Measurements from ENCODE around the gene NAT16. TPM values are rescaled to one million over a fixed set of nuclear protein-coding genes. Genes with fewer than 3 reads are reported as not detected.

NAT16 gene
- total and polyA plus RNA-seq, 9 of the 15 experiments (the other 6 are each of a cell fraction or from before 2014, with no cell fraction given): 0.04 TPM; not detected in 8

DNA sequence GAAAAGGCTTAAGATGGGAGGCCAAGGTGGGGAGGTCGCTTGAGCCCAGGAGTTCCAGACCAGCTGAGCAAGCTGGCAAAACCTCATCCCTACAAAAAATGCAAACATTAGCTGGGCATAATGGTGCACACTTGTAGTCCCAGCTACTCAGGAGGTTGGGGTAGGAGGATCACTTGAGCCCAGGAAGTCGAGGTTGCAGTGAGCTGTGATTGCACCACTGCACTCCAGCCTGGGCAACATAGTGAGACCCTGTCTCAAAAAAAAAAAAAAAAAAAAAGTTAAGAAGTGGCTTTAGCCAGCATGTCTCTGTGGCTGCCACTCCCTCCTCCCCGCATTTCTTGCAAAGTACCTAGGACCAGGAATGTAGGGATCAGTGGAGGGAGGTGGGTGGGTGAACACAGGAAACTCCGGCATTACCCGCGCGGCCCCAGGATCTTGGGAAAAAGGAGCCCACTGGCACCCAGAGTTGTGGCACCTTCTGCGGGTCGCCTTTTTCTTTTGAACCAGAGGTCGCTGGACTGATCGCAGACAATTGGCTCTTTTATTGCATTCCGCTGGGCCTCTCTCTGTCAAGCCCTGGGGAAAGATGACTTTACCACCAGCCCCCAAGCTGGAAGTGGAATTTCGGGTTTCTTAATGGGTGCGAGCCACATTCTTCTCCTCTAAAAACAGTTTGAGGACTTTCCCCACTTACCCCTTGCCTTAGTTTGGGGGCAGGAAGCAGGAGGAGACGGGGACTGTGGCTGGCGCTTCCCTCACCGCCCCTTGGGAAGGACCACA lies 18.2 kb downstream of the NAT16 start:
- ATAC-seq (no peak), DNase-seq (ENCODE audit: extremely low read depth in 1 of 4, low spot score in 3 of 4) (no peak), FAIRE-seq (peak; percentile 46)
- Histone ChIP-seq H3K4me2 (ENCODE audit: insufficient read depth, low read length) (no peak overlapping the region), H3K27ac (ENCODE audit: extremely low read depth, low read depth, low read length) (no peak overlapping the region), H3K27me3 (ENCODE audit: control insufficient read depth in 2 of 2, insufficient read depth in 2 of 2, low read length in 2 of 2) (peaks cover 3 to 15% of the 10 kb centered on the region in 2 experiments; a peak in 2 of 5 replicates), H3K9me3 (replicated peaks; ENCODE audit: control insufficient read depth, insufficient read depth, low read depth, low read length) (no peaks in the 10 kb centered on the region), H3K9me1 (ENCODE audit: control insufficient read depth, insufficient read depth, low read length) (no peaks in the 10 kb centered on the region), H3K79me2 (ENCODE audit: control insufficient read depth, insufficient read depth, low read length) (no peaks in the 10 kb centered on the region), H3K9ac (ENCODE audit: insufficient read depth in 1 of 2, low read depth in 2 of 2, low read length in 2 of 2) (no peak overlapping the region; a peak in 1 of 4 replicates), H3K4me1 (replicated peaks in 1 of 2; ENCODE audit: control insufficient read depth in 2 of 2, insufficient read depth in 2 of 2, low read length in 2 of 2) (peaks cover 23 to 60% of the 10 kb centered on the region in 2 experiments), H4K20me1 (replicated peaks; ENCODE audit: control insufficient read depth, insufficient read depth, low read length) (peaks cover 12% of the 10 kb centered on the region), H3K4me3 (no peak overlapping the region), H2AFZ (ENCODE audit: low read depth, low read length) (no peak overlapping the region), H3K36me3 (ENCODE audit: control insufficient read depth, insufficient read depth, low read length) (peaks cover 38% of the 10 kb centered on the region; the same call in 2 of the 3 replicates)
- in situ Hi-C loops (cut with MboI) (no loop called here), intact Hi-C loops (cut with micrococcal nuclease) (no loop called here)
- WGBS (ENCODE audit: insufficient coverage, low coverage, missing lambda C conversion rate): 81% methylated on average over 16 of the region's 17 CpGs
- CTCF ChIA-PET (ENCODE audit: low intra/inter-chr PET ratio): no interaction called here
- POLR2A ChIA-PET: interaction anchor here (0.5 kb wide), 1 partner anchor 9 kb away, joined by 3 read pairs; no protein-coding TSS in a partner anchor
- BruUV-seq (replicated peaks): no TSS peak
- TF ChIP-seq TSC22D4 (tag; IDR thresholded peaks at IDR 0.05) (no peak), ZNF57 (CRISPR knock-in tag; IDR thresholded peaks at IDR 0.05) (no peak), ZNF121 (CRISPR knock-in tag; conservative IDR thresholded peaks at IDR 0.05) (peak; percentile 95)

DNA sequence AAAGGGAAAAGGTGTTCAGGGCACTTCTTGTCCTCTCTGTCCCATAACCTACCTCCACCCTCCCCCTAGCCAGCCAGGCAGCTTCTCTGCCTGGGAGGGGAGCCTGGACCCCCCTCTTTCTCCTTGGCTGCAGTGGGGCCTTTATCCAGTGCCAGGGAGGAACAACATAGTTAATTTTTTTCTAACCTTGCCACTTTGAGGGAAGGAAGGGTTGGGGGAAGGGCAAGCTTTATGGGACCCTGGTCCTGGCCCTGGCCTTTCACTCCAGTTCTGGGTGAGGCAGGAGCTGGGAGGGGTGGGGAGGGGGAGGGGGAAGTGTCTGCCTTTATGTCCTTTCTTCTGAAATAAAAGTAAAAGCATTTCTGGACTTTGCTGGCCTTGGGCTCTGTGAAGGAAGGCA lies 19.2 kb downstream of the NAT16 start:
- ATAC-seq (no peak), DNase-seq (ENCODE audit: extremely low read depth in 1 of 4, low spot score in 3 of 4) (no peak), FAIRE-seq (no peak)
- H2AFZ ChIP-seq (ENCODE audit: low read depth, low read length): no peak overlapping the region
- POLR2A ChIA-PET: interaction anchor here (0.6 kb wide), 1 partner anchor 13 kb away, joined by 4 read pairs; no protein-coding TSS in a partner anchor
- BruUV-seq (replicated peaks): no TSS peak
- no peak overlapping the region for H3K9ac ChIP-seq (ENCODE audit: insufficient read depth in 1 of 2, low read depth in 2 of 2, low read length in 2 of 2)
- peaks cover 44% of the 10 kb centered on the region; the same call in 2 of the 3 replicates for H3K36me3 ChIP-seq (ENCODE audit: control insufficient read depth, insufficient read depth, low read length)
- no peak overlapping the region for H3K27ac ChIP-seq (ENCODE audit: extremely low read depth, low read depth, low read length)
- H3K4me2 ChIP-seq (ENCODE audit: insufficient read depth, low read length): no peak overlapping the region
- CTCF ChIA-PET (ENCODE audit: low intra/inter-chr PET ratio): no interaction called here
- no peak overlapping the region for H3K4me3 ChIP-seq
- H3K79me2 ChIP-seq (ENCODE audit: control insufficient read depth, insufficient read depth, low read length): no peaks in the 10 kb centered on the region
- intact Hi-C loops (cut with micrococcal nuclease): no loop called here
- H4K20me1 ChIP-seq (replicated peaks; ENCODE audit: control insufficient read depth, insufficient read depth, low read length): peaks cover 12% of the 10 kb centered on the region
- H3K9me1 ChIP-seq (ENCODE audit: control insufficient read depth, insufficient read depth, low read length): no peaks in the 10 kb centered on the region
- H3K27me3 ChIP-seq (ENCODE audit: control insufficient read depth in 2 of 2, insufficient read depth in 2 of 2, low read length in 2 of 2): peaks cover 3 to 15% of the 10 kb centered on the region in 2 experiments; a peak in 2 of 5 replicates
- in situ Hi-C loops (cut with MboI): no loop called here
- H3K9me3 ChIP-seq (replicated peaks; ENCODE audit: control insufficient read depth, insufficient read depth, low read depth, low read length): no peaks in the 10 kb centered on the region
- peaks cover 26 to 60% of the 10 kb centered on the region in 2 experiments for H3K4me1 ChIP-seq (replicated peaks in 1 of 2; ENCODE audit: control insufficient read depth in 2 of 2, insufficient read depth in 2 of 2, low read length in 2 of 2)
- TF ChIP-seq, protein P1, sequence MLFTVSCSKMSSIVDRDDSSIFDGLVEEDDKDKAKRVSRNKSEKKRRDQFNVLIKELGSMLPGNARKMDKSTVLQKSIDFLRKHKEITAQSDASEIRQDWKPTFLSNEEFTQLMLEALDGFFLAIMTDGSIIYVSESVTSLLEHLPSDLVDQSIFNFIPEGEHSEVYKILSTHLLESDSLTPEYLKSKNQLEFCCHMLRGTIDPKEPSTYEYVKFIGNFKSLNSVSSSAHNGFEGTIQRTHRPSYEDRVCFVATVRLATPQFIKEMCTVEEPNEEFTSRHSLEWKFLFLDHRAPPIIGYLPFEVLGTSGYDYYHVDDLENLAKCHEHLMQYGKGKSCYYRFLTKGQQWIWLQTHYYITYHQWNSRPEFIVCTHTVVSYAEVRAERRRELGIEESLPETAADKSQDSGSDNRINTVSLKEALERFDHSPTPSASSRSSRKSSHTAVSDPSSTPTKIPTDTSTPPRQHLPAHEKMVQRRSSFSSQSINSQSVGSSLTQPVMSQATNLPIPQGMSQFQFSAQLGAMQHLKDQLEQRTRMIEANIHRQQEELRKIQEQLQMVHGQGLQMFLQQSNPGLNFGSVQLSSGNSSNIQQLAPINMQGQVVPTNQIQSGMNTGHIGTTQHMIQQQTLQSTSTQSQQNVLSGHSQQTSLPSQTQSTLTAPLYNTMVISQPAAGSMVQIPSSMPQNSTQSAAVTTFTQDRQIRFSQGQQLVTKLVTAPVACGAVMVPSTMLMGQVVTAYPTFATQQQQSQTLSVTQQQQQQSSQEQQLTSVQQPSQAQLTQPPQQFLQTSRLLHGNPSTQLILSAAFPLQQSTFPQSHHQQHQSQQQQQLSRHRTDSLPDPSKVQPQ (CRISPR knock-in tag; IDR thresholded peaks at IDR 0.05; ENCODE audit: borderline replicate concordance): no peak
- TF ChIP-seq ERF (CRISPR knock-in tag; IDR thresholded peaks at IDR 0.05): no peak
- TF ChIP-seq, protein P2, sequence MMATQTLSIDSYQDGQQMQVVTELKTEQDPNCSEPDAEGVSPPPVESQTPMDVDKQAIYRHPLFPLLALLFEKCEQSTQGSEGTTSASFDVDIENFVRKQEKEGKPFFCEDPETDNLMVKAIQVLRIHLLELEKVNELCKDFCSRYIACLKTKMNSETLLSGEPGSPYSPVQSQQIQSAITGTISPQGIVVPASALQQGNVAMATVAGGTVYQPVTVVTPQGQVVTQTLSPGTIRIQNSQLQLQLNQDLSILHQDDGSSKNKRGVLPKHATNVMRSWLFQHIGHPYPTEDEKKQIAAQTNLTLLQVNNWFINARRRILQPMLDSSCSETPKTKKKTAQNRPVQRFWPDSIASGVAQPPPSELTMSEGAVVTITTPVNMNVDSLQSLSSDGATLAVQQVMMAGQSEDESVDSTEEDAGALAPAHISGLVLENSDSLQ (IDR thresholded peaks at IDR 0.05): no peak
- no peak for TF ChIP-seq PURB (CRISPR knock-in tag; IDR thresholded peaks at IDR 0.05; ENCODE audit: low read depth)
- no peak for TF ChIP-seq ZNF766 (CRISPR knock-in tag; conservative IDR thresholded peaks at IDR 0.05)
- no peak for TF ChIP-seq ZBTB1 (CRISPR knock-in tag; IDR thresholded peaks at IDR 0.05; ENCODE audit: borderline replicate concordance, low read depth)
